ENCODE results near the gene NECTIN1.

NECTIN1 gene

DNA sequence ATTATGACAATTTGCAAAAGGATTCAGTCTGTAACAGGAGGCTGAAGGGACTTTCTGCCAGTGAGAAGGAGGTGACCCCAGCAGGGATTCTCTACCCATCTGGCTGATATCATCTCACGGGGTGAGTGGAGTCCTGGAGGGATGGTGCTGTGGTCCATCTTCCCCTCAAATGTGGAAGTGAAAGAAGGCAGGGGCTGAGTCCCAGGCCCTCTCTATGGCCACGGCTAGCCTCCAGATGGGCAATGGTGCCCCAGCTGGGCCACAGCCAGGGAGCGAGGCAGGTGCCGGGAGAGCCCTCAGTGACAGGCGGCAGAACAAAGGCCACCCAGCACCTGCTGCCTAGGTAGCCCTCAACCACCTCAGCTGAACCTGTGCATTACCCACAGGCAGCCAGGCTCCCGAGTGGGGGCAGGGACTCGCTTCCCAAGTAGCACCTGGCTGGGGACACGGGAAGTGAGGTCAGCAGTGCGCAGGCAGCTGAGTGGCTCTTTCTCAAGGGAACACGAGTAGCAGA is 6.7 kb downstream of the NECTIN1 start:
- H4K20me1 ChIP-seq (ENCODE audit: insufficient read depth, low read length), result 0 out of 2 replicates have a peak, but pooled peaks cover 2% of the 10 kb centered on the region
- H3K36me3 ChIP-seq (replicated peaks; ENCODE audit: insufficient read depth, low read length), result no peaks in the 10 kb centered on the region
- H3F3A ChIP-seq (ENCODE audit: insufficient read depth, low read length), result peaks cover 26% of the 10 kb centered on the region; the same call in 1 of the 2 replicates
- no peaks in the 10 kb centered on the region for H3K27me3 ChIP-seq (replicated peaks; ENCODE audit: insufficient read depth, low read length)
- peak overlapping the region; percentile 97 for H3K4me2 ChIP-seq (ENCODE audit: low read depth, low read length)
- peak overlapping the region; percentile 89 for H3K27ac ChIP-seq (ENCODE audit: low read length)
- peak overlapping the region; percentile 16; the same call in 1 of the 2 replicates for H3K9ac ChIP-seq (ENCODE audit: low read length)
- TF ChIP-seq EZH2phosphoT487 (IDR thresholded peaks at IDR 0.05; ENCODE audit: low read length) (no peak), CTCF (IDR thresholded peaks at IDR 0.05; ENCODE audit: low read length) (no peak), EZH2 (optimal IDR thresholded peaks at IDR 0.05; ENCODE audit: low read depth, low read length) (no peak)
- H3K9me2 ChIP-seq (replicated peaks; ENCODE audit: insufficient read depth, low read length), result no peaks in the 10 kb centered on the region
- peaks cover 44% of the 10 kb centered on the region for H3K4me1 ChIP-seq (ENCODE audit: low read length)
- no peak overlapping the region; the same call in 1 of the 2 replicates for H3K4me3 ChIP-seq (ENCODE audit: low read length)
- no peak overlapping the region for H2AFZ ChIP-seq (ENCODE audit: low read length)
- DNase-seq, result peak; percentile 78
- H3K79me2 ChIP-seq (ENCODE audit: low read length), result peaks cover 93% of the 10 kb centered on the region
- H3K9me3 ChIP-seq (replicated peaks; ENCODE audit: insufficient read depth, low read length), result no peaks in the 10 kb centered on the region

DNA sequence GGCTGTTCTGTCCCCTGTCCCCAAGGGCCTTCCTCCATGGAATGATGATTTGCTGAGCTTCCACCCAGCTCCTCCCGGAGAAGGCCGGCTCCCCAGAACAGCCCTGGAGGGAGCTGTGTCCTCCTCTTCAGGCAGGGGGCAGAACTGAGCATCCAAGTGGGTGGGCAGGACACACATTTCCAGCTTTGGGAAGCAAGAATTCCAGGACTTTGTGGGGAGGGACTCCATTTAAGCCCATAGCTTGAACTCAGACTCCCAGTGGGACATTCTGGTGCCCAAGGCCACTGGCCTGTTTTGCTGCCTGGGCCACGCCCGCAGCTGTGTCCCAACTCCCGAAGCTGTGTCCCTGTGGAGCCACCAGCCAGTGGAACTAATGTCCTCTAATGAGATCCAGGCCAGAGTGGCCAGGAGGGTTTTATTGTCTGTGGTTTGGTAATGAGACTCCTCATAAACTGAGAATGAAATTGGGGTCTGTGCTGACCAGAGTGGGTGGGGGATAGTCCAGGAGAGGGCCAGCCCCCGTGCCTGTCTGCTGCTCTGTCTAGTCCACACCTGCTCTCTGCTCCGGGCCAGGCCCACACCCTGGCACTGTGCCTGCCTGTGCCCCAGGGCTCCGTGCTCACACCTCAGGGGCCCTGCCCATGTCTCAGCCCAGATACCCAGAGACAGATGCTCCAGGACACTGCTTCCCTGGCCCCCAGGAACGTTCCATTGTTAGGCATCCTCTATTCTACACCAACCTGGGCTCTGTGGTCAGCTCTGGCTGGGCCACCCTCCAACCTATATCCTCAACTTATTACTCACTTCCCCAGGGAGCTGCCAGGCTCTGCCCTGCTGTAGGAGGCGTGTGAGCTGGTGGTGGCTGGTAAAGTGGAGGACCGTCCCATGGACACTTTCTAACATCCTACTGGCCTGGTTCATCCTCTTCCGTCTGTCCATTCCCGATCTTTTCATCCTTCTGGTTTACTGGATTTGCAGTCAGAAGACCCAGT is 7.6 kb downstream of the NECTIN1 start:
- Histone ChIP-seq H3K27me3 (replicated peaks; ENCODE audit: insufficient read depth, low read length) (no peaks in the 10 kb centered on the region), H3K4me2 (ENCODE audit: low read depth, low read length) (peak overlapping the region; percentile 97), H3K79me2 (ENCODE audit: low read length) (peaks cover 93% of the 10 kb centered on the region), H3K4me3 (ENCODE audit: low read length) (no peak overlapping the region), H3K9ac (ENCODE audit: low read length) (peak overlapping the region; percentile 16; the same call in 1 of the 2 replicates), H3K36me3 (replicated peaks; ENCODE audit: insufficient read depth, low read length) (no peaks in the 10 kb centered on the region), H3K4me1 (ENCODE audit: low read length) (peaks cover 42% of the 10 kb centered on the region), H3K9me2 (replicated peaks; ENCODE audit: insufficient read depth, low read length) (no peaks in the 10 kb centered on the region), H4K20me1 (ENCODE audit: insufficient read depth, low read length) (peaks cover 8% of the 10 kb centered on the region; the same call in 1 of the 2 replicates), H3K9me3 (replicated peaks; ENCODE audit: insufficient read depth, low read length) (no peaks in the 10 kb centered on the region), H2AFZ (ENCODE audit: low read length) (no peak overlapping the region), H3K27ac (ENCODE audit: low read length) (peak overlapping the region; percentile 89), H3F3A (ENCODE audit: insufficient read depth, low read length) (peaks cover 26% of the 10 kb centered on the region; the same call in 1 of the 2 replicates)
- TF ChIP-seq EZH2 (optimal IDR thresholded peaks at IDR 0.05; ENCODE audit: low read depth, low read length) (no peak), CTCF (IDR thresholded peaks at IDR 0.05; ENCODE audit: low read length) (peak; percentile 31), EZH2phosphoT487 (IDR thresholded peaks at IDR 0.05; ENCODE audit: low read length) (no peak)
- DNase-seq, result no peak

- Histone ChIP-seq H3K79me2 (ENCODE audit: low read length) (peaks cover 93% of the 10 kb centered on the region), H3K9me3 (replicated peaks; ENCODE audit: insufficient read depth, low read length) (no peaks in the 10 kb centered on the region), H3K9ac (ENCODE audit: low read length) (no peak overlapping the region), H3K9me2 (replicated peaks; ENCODE audit: insufficient read depth, low read length) (no peaks in the 10 kb centered on the region), H3K36me3 (replicated peaks; ENCODE audit: insufficient read depth, low read length) (no peaks in the 10 kb centered on the region), H4K20me1 (ENCODE audit: insufficient read depth, low read length) (peaks cover 11% of the 10 kb centered on the region; the same call in 1 of the 2 replicates), H3K27ac (ENCODE audit: low read length) (no peak overlapping the region), H3F3A (ENCODE audit: insufficient read depth, low read length) (peaks cover 26% of the 10 kb centered on the region; the same call in 1 of the 2 replicates), H3K27me3 (replicated peaks; ENCODE audit: insufficient read depth, low read length) (no peaks in the 10 kb centered on the region), H3K4me3 (ENCODE audit: low read length) (no peak overlapping the region), H2AFZ (ENCODE audit: low read length) (no peak overlapping the region), H3K4me1 (ENCODE audit: low read length) (peaks cover 34% of the 10 kb centered on the region), H3K4me2 (ENCODE audit: low read depth, low read length) (no peak overlapping the region)
- no peak for DNase-seq
- TF ChIP-seq CTCF (IDR thresholded peaks at IDR 0.05; ENCODE audit: low read length) (no peak), EZH2phosphoT487 (IDR thresholded peaks at IDR 0.05; ENCODE audit: low read length) (no peak), EZH2 (optimal IDR thresholded peaks at IDR 0.05; ENCODE audit: low read depth, low read length) (no peak)
These were observed 8.6 kb downstream of the NECTIN1 start for GRCh38 chr11:119720311-119720913.

All from MM.1S (cell line).